Measurements from ENCODE around the gene FOXD1.
"Not testable (repeated sequence)": the region's sequence is repeated elsewhere in the genome, so short reads cannot be mapped to it uniquely, and the experiment has no call there.

DNA sequence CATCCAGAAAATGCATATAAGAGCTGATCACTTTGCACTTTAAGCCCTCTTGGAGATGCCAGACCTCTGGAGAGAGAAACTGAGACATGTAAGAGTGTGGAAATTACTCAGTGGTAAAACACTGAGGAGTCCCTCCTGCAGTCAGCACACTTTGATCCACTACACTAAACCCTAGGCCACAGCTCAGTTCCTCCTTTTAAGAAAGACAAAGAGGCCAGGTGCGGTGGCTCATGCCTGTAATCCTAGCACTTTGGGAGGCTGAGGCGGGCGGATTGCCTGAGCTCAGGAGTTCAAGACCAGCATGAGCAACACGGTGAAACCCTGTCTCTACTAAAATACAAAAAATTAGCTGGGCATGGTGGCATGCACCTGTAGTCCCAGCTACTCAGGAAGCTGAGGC, 38.7 kb upstream of the FOXD1 start:
- not testable (repeated sequence) for TF ChIP-seq CTCF (IDR thresholded peaks at IDR 0.05; ENCODE audit: low read depth, low read length); EZH2phosphoT487 (IDR thresholded peaks at IDR 0.05; ENCODE audit: low read depth)

Measured in OCI-LY3 (cell line).